HG03108 (cell line): ENCODE measurements around the gene PARP15.
A peak's percentile ranks its signal among the peaks of the same experiment; 100 is the strongest.

ENCODE experiments used
- ATAC-seq: cut with Tn5 transposase; IDR thresholded peaks from one replicate; pipeline ENCODE4 v1.9.1; 2021; ENCODE audit warnings: moderate library complexity; ENCODE audit not compliant: unreplicated experiment

The PARP15 gene

DNA sequence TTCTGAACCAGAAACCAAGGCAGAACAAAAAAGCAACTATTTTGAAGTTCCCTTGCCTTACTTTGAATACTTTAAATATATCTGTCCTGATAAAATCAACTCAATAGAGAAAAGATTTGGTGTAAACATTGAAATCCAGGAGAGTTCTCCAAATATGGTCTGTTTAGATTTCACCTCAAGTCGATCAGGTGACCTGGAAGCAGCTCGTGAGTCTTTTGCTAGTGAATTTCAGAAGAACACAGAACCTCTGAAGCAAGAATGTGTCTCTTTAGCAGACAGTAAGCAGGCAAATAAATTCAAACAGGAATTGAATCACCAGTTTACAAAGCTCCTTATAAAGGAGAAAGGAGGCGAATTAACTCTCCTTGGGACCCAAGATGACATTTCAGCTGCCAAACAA is 8.7 kb upstream of the PARP15 start:
- no peak for ATAC-seq

- peak; percentile 23 for ATAC-seq
Observed at GRCh38 chr3:122572940-122573412, 4.5 kb upstream of the PARP15 start.

- peak; percentile 75 for ATAC-seq
Observed at GRCh38 chr3:122576174-122576940, 1.1 kb upstream of the PARP15 start.

- ATAC-seq, result no peak
Observed at GRCh38 chr3:122578069-122578740, 755 bp downstream of the PARP15 start.

- no peak for ATAC-seq
Observed at GRCh38 chr3:122580470-122580869, 3.0 kb downstream of the PARP15 start.

DNA sequence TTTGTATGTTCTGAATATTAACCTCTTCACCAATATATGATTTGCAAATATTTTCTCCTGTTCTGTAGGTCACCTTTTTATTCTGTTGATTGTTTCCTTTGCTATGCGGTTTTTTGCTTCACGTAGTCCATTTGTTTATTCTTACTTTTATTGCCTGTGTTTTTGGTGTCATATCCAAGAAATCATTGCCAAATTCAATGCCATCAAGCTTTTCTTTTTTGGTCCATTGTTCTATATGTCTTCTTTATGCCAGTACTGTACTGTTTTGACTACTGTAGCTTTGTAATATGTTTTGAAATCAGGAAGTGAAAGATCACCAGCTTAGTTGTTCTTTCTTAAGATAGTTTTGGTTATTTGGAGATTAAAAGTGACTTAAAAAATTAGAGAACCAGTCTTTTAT is 4.2 kb downstream of the PARP15 start:
- ATAC-seq, result no peak

DNA sequence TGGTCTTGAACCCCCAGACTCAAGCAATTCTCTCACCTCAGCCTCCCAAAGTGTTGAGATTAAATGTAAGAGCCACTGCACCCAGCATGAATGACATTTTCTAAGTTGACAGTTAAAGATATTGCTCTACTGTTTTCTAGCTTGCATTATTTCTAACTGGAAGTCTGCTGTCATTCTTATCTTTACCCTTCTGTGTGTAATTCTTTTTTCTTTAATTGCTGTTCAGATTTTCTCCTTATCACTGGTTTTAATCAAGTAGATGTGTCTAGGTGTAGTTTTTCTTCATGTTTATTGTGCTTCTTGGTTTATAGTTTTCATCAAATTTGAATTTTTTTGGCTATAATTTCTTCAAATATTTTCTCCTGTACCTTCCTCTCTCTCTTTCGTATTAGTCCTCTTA is 4.9 kb downstream of the PARP15 start:
- no peak for ATAC-seq

GRCh38 chr3:122586098-122586497 is 8.6 kb downstream of the PARP15 start:
- ATAC-seq, result no peak

DNA sequence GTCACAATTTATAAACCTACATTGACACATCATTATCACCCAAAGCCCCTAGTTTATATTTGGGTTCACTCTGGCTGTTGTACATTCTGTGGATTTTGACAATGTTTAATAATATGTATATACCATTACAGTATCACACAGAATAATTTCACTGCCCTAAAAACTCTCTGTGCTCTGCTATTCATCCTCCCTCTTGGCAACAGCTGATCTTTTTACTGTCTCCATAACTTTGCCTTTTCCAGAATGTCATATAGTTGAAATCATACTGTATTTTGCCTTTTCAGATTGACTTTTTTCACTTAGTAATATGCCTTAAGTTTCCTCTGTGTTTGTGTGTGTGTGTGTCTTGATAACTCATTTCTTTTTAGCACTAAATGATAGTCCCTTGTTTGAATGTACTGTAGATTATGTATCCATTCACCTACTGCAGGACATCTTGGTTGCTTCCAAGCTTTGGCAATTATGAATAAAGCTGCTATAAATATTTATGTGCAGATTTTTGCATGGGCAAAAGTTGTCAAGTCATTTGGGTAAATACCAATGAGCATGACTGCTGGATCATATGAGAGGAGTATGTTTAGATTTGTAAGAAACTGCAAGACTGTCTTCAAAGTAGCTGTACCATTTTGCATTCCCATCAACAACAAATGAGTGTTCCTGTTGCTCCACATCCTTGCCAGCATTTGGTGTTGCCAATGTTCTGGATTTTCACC is 9.5 kb downstream of the PARP15 start:
- no peak for ATAC-seq

DNA sequence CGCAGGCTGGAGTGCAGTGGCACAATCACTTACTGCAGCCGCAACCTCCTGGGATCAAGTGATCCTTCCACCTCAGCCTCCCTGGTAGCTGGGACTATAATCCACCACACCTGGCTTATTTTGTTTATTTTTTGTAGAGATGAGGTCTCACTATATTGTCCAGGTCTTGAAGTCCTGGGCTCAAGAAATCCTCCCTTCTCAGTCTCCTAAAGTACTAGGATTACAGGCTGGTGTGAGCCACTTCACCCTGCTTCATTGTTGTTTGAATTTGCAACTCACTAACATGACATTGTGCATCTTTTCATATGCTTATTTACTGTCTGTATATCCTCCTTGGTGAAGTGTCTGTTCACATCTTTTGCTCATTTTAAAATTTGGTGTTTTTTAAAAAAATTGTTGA is 10.1 kb downstream of the PARP15 start:
- no peak for ATAC-seq

DNA sequence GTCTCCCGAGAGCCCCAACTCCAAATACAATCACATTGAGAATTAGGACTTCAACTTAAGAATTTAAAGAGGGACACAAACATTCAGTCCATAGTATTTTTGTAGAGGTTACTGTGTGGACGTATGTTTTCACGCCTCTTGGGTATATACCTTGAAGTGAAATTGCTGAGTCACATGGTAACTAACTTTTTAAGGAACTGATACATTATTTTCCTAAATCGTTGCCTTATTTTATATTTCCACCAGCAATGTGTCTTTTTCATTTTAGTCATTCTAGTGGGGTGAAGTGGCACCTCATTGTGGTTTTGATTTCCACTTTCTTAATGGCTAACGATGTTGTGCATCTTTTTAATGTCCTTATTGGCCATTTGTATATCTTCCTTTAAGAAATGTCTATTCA is 11.8 kb downstream of the PARP15 start:
- ATAC-seq, result no peak

DNA sequence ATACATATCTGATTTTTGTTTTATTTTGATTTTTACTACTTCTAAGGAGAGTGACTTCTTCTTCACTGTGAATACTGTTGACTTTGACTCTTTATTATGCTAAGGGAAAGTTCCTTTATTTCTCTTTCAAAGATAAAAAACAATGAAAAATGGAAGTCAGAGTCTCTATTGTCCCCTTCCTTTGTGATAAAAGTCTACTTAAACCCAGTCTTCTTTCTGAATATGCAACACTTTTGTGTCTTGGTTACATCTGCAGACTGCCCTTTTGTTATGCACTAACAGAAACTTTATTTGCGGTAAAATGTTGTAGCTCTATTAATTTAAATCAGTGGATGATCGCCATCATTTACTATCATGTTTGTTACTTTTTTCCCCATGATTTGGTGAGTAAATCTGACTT is 13.2 kb downstream of the PARP15 start:
- no peak for ATAC-seq

- no peak for ATAC-seq
Observed at GRCh38 chr3:122594025-122594424, 16.6 kb downstream of the PARP15 start.

GRCh38 chr3:122598151-122598550 is 20.7 kb downstream of the PARP15 start:
- ATAC-seq, result no peak

DNA sequence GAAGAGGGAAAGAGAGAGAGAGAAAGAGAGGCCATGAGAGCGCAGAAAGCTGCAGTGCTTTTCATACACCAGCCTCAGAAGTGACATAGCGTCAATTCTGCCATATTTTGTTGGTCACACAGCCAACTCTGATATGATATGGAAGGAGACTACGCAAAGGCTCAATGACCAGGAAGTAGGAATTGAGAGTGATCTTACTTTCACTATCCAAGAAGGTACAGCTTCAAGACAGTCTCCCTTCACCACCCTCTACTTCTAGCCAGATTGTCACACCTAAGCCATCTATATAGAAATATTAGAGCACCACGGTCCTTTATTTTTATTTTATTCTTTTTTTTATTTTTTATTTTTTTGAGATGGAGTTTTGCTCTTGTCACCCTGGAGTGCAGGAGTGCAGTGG is 21.1 kb downstream of the PARP15 start:
- ATAC-seq, result no peak

GRCh38 chr3:122602011-122602710 is 24.7 kb downstream of the PARP15 start:
- no peak for ATAC-seq

DNA sequence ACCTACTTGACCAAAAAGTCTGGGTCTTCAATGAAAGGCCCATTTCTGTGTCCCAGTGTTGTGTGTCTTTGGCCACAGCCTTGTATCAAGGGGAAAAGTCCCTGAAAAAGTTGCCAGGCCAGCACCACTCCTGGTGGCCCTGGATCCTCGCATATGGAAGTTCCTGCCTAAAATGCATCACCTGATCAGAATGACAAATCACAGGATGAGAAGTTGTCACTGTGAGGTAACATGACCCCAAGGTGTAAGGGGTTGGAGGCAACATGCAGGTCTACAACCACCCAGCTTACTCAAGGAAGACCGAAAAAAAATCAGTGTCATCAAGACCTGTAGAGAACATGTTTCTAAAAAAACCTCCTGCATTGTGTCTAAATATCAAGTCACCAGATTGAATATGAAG is 25.6 kb downstream of the PARP15 start:
- no peak for ATAC-seq

DNA sequence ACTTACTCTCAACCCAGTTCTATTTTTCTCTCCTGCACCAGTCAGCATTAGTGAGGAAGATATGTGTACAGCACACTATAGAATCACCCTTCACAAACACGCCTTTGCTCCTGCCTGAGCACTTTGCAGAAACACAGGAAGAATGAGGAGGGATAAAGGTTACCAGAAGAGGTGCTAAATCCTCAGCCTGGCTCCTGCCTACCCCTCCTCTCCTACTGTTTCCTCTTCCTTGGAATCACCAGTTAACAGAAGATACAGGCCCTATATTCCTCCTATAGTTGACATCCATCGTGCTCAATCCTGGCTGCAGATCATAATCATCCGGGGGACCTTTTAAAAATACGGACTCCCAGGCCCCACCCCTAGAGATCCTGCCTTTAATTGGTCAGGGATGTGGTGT is 28.9 kb downstream of the PARP15 start:
- ATAC-seq, result no peak

GRCh38 chr3:122608916-122609315 is 31.5 kb downstream of the PARP15 start:
- no peak for ATAC-seq

GRCh38 chr3:122609798-122610559 is 32.5 kb downstream of the PARP15 start:
- peak; percentile 95 for ATAC-seq

DNA sequence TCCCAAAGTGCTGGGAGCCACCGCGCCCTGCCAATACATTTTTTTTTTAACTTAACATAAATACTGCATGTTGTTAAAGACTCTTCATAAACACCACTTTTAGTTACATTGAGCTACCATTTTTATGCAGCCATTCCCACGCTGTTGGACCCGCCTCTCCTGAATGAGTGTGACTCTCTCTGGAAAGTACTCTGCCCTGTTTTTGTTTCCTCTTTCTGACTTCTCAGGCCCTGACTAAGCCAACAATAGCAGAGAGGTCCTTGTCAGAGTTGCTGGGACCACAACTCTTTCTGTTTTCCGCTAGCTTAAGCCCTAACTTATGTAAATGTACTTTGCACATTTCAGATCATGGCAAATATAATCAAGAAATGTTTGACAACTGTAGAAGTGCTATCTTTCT is 35.2 kb downstream of the PARP15 start:
- no peak for ATAC-seq
